ENCODE results near the gene ZC3H12C. TPM values are rescaled to one million over a fixed set of nuclear protein-coding genes. Genes with fewer than 3 reads are reported as not detected.

Gene ZC3H12C
- total and polyA plus RNA-seq, 3 donors from 2014 or later, result 6.8 to 17.0 (median 16.9) TPM

DNA sequence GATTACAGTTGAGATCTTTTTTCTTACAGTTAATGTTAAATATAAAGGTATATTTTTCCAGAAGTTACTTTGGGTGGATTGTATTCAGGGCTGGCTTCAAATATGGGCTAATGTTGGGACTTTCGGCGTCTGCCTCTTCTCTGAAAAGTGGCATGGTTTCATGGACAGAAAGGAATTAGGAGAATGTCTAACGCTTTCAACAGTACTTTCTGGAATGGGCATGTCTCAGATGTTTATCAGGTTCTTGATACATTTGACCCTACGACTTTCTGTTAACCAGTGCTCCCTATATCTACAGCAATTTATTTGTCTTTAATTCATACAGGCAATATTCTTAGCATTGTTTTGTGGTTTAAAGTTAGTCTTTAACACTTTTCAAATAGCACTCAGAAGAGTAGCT lies 33.7 kb downstream of the ZC3H12C start:
- Histone ChIP-seq H3K27me3 (no peaks in the 10 kb centered on the region), H3K36me3 (ENCODE audit: low read depth, missing control alignments) (no peaks in the 10 kb centered on the region), H3K9me3 (no peaks in the 10 kb centered on the region), H3K4me1 (no peaks in the 10 kb centered on the region), H3K4me3 (no peak overlapping the region), H3K27ac (no peak overlapping the region)
- intact Hi-C loops (cut with DNase I; ENCODE audit: low total_unique reads), result no loop called here
- 73 to 80% methylated on average over 4 of the region's 4 CpGs for WGBS, 2 donors
- TF ChIP-seq, protein P1, sequence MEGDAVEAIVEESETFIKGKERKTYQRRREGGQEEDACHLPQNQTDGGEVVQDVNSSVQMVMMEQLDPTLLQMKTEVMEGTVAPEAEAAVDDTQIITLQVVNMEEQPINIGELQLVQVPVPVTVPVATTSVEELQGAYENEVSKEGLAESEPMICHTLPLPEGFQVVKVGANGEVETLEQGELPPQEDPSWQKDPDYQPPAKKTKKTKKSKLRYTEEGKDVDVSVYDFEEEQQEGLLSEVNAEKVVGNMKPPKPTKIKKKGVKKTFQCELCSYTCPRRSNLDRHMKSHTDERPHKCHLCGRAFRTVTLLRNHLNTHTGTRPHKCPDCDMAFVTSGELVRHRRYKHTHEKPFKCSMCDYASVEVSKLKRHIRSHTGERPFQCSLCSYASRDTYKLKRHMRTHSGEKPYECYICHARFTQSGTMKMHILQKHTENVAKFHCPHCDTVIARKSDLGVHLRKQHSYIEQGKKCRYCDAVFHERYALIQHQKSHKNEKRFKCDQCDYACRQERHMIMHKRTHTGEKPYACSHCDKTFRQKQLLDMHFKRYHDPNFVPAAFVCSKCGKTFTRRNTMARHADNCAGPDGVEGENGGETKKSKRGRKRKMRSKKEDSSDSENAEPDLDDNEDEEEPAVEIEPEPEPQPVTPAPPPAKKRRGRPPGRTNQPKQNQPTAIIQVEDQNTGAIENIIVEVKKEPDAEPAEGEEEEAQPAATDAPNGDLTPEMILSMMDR (IDR thresholded peaks at IDR 0.05), result no peak
- TF ChIP-seq POLR2A (IDR thresholded peaks at IDR 0.05), result no peak
- DNase-seq, result no peak

DNA sequence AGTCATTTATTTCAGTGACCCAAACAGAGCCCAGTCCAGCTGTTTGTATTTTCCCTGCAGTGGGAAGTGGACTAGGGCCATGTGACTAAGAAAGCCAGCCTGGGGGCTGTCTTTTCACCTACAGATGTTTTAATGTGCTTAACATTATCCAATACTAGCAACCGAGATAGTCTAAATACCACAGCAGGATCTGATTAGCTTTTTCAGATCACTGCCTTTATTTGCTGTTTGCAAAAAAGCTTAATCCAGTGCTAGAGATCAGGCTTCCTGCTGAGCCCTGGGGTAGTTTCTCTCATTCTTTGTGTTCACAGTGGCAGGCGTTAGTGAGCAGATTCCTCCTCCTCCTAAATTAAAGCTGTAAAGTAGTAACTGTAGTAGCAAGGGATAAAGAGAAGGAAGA lies 35.0 kb downstream of the ZC3H12C start:
- no peaks in the 10 kb centered on the region for H3K4me1 ChIP-seq
- H3K36me3 ChIP-seq (ENCODE audit: low read depth, missing control alignments), result no peaks in the 10 kb centered on the region
- no peak for DNase-seq

DNA sequence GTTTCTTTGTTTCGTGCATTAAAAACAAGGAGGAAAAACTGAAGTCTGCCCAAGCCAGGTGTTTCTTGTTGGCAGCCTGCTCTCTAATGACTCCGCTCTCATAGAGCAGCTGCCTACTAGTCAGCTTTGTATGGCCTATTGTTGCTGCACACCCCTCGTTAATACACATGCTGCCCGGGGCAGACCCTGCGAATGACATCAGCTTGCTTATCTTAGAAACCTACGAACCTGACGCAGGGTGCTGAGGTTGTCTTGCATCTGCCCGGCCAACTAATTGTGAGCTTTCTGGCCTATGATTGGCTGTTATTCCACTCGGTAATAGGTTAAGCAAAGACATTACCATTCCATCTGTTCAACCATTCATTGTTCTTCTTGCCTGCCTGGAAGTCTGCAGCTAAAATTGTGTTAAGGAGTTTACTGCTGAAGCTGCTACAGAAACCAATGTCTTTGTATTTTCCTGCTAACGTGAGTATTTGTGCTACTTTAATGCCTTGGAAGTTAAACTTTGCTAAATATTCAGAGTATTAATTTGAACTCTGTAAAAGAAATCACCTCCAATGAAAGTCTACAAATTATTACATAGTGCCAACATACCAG lies 37.5 kb downstream of the ZC3H12C start:
- TF ChIP-seq POLR2A (IDR thresholded peaks at IDR 0.05), result no peak
- TF ChIP-seq, protein P1 (IDR thresholded peaks at IDR 0.05), result no peak
- H3K36me3 ChIP-seq (ENCODE audit: low read depth, missing control alignments), result no peaks in the 10 kb centered on the region
- H3K9me3 ChIP-seq, result no peaks in the 10 kb centered on the region
- no peak for DNase-seq
- 66 to 68% methylated on average over 10 of the region's 10 CpGs for WGBS, 2 donors
- H3K27ac ChIP-seq, result no peak overlapping the region
- H3K4me3 ChIP-seq, result no peak overlapping the region
- H3K27me3 ChIP-seq, result no peaks in the 10 kb centered on the region
- H3K4me1 ChIP-seq, result no peaks in the 10 kb centered on the region
- intact Hi-C loops (cut with DNase I; ENCODE audit: low total_unique reads), result no loop called here

More for the DNA sequence above, 35.0 kb downstream of the ZC3H12C start:
- H3K27me3 ChIP-seq, result no peaks in the 10 kb centered on the region
- WGBS, 2 donors, result 27 to 35% methylated on average over 2 of the region's 2 CpGs
- no peak overlapping the region for H3K4me3 ChIP-seq
- TF ChIP-seq, protein P1 (IDR thresholded peaks at IDR 0.05), result no peak
- no peak for TF ChIP-seq POLR2A (IDR thresholded peaks at IDR 0.05)
- H3K27ac ChIP-seq, result no peak overlapping the region
- intact Hi-C loops (cut with DNase I; ENCODE audit: low total_unique reads), result no loop called here
- no peaks in the 10 kb centered on the region for H3K9me3 ChIP-seq

DNA sequence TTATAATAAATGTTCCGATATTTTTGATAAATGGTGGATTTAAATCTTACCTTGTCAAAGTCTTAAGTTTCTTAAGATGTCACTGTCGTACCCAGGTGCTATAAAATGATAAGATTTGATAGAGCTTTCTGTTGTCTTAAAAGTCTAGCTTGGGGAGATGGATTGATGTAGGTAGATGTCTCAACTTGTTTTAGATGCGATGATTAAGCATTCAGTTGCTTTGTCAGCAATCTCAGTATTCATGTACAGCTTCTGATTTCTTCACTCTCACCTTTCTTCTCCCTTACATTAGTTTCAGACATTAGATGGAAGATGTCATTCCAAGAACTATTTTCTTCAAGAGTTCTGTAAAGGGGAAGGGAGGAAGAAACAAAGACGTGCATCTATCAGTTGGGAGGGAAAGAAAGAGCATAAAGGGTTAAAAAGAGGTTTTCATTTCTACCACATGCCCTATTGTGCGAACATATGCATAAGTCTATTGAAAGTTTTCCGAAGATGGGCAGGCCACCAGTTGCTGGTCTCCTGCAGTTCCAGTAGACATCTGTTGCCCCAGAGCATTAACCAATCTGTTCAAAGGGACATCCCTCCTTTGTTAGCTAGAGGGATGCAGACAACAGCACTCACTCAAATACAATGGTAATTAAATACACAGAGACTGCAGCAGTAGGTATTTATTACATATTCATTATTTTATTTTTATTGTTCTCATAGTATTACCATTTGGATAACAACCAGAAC lies 38.4 kb downstream of the ZC3H12C start:
- WGBS, 2 donors, result 89 to 92% methylated on average over 6 of the region's 6 CpGs
- TF ChIP-seq, protein P1 (IDR thresholded peaks at IDR 0.05), result no peak
- TF ChIP-seq POLR2A (IDR thresholded peaks at IDR 0.05), result no peak

More for the DNA sequence above, 38.4 kb downstream of the ZC3H12C start:
- Histone ChIP-seq H3K36me3 (ENCODE audit: low read depth, missing control alignments) (no peaks in the 10 kb centered on the region), H3K4me3 (no peak overlapping the region), H3K27ac (no peak overlapping the region), H3K4me1 (no peaks in the 10 kb centered on the region), H3K27me3 (no peaks in the 10 kb centered on the region), H3K9me3 (no peaks in the 10 kb centered on the region)
- intact Hi-C loops (cut with DNase I; ENCODE audit: low total_unique reads), result no loop called here
- DNase-seq, result no peak
